Skeletal muscle cell (primary cell): ENCODE data around the gene MMP1.

Experiments
- DNase-seq: peaks from one replicate; pipeline ENCODE4 v3.0.0-alpha.2; 2010; ENCODE audit warnings: low read depth
- H3K4me3 ChIP-seq: 2 replicates; pipeline ENCODE4 v1.5.1; 2011; ENCODE audit warnings: low read depth, mild to moderate bottlenecking, control low read depth, low read length, moderate library complexity

Gene MMP1

DNA sequence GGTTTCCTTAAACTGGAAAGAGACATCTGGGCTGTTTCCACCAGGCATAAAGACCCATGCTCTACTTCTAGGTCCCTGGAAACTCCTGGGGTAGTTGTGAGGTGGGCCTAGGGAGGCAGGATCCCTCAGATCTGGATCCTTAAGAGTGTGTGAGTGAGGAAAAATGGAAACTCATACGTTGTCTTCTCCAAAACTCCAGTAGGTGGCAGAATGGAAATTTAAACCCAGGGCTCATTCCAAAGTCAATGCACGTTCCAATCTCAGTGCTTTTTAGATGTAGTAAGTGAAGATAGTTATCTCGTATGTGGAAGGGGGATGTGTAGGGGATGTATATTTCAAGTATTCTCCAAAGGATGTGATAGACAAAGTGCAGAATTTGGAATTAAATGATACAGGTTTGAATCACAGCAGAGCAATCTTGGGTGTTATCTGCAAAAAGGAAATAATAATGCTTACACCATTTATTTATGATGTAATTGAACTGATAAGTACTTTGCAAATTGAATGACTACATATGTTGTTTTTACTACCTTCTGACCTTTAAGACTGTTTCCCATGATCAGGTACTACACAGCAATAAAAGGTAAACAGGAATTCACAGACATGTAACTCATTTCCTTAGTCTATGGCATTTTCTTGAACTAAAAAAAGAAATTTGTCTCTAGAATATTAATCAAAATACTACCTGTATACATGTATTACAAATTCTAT lies 13.1 kb upstream of the MMP1 start:
- no peak overlapping the region for H3K4me3 ChIP-seq
- DNase-seq: no peak

DNA sequence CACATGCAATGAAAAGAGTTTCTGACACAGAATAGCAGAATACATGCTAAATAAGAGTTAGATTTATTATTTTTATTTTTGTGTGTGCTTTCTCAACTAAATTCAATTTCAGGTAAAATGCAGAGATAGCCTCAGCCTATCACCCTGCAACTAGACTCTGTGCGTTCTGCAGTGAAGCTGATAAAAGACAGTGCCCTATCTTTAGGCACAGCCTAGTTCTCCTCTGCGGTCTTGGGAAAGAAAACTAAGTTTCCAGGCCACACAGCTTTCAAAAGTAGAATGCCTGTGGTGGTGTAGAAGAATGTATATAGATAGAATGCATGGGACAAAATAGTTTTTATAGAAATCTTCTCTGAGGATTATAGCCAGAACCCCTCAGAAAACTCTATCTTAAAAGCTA lies 12.0 kb upstream of the MMP1 start:
- DNase-seq: no peak

DNA sequence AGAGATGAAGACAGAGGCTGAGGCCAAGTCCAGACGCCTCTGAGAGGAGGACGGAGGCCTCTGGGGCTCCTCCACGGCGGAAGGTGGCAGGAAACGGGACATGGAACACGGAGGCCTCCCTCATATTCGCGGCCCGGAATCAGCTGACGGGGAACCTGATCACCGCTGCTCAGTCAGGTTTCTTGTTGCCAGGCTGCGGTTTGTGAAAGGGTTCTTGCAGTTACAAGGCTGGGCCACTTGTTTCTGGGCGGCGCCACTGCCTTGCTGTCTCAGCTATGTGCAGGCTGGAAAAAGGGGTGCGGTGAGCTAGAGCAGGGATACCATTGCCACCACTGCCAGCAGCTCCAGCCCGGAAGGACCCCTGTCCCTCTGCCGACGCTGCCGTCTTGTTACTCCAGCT lies 10.0 kb upstream of the MMP1 start:
- DNase-seq: no peak

More for the DNA sequence above, 12.0 kb upstream of the MMP1 start:
- H3K4me3 ChIP-seq: no peak overlapping the region

DNA sequence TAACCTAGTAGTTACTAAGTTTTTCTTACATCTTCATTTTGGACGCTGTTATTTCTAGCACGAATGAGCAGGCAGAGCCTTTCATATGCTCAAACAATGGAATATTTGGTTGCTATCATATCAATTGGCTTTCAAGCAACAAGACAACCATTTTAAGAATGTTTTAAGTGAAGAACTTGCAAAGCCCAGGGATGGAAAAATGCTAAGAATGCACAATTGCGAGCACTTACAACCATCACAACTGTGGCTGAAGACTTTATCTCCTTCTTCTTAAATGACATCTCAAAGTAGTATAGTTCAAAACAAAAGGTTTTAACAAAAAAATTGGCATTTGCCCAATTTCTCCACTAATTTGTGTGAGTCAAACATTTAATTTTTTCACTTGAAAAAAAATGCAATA lies 8.3 kb upstream of the MMP1 start:
- no peak for DNase-seq
- no peak overlapping the region for H3K4me3 ChIP-seq

More for the DNA sequence above, 10.0 kb upstream of the MMP1 start:
- no peak overlapping the region for H3K4me3 ChIP-seq

DNA sequence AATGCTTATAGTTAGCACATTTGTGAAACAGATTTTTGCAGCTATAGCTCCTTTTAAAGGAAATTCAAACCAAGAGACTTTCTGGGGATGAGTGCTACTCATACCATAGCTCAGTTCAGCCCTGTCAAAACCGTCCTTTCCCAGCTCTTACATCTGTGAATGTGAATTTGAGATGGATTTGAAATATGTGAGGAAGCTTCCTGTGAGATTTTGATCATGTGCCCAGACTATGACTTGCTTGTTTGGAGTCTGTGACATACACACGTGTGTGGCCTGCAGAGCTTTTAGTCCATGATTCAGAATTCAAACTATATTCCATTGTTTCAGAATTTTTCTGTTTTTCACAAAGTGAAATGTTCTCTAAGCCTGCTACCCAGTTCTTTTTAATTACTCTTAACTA lies 4.4 kb upstream of the MMP1 start:
- no peak overlapping the region for H3K4me3 ChIP-seq
- DNase-seq: peak; percentile 73

DNA sequence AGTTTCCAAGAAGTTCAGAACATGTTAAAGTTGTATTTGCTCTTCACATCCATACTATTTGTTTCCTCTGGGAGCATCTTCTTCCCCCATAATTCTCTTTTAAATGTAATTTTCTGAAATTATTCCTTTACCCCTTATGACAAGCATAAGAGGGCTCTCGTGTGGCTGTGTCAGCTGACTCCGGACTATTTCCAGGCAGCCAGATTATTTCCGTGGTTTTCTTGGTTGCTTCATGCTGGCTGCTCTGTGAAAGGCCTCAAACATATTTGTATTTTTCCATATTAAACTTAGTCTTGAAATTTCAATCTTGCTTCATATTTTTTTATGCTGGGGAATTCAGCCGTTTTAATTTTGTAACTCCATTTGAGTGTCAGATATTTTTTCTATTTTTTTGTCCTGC lies 2.8 kb upstream of the MMP1 start:
- DNase-seq: no peak
- no peak overlapping the region for H3K4me3 ChIP-seq

DNA sequence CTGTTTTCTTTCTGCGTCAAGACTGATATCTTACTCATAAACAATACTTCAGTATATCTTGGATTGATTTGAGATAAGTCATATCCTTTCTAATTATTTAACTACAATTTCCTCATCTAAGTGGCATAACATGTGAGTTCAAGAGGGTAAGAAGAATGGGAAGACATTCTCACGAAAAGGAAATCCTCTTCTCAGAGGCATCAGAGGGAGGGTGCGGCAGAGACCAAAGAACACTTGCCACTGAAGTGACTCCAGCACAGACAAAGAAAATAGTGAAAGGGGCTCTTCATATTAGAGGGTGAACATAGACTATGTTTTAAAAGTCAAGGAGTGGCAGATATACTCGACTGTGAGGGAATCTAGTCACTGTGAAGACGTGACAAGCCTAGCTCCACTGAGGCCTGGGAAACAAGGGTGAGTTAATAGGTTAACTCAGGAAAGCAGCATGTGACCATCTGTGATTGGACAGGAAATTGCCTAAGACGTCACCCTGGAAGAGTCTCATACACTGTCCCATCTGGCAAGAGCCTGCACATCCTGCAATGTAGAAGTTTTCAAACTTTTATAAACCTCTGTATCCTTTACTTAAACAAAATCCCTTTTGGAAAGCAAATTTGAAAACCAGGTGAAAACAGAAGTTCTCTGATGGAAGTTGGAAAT lies 1.9 kb upstream of the MMP1 start:
- no peak overlapping the region for H3K4me3 ChIP-seq
- no peak for DNase-seq

DNA sequence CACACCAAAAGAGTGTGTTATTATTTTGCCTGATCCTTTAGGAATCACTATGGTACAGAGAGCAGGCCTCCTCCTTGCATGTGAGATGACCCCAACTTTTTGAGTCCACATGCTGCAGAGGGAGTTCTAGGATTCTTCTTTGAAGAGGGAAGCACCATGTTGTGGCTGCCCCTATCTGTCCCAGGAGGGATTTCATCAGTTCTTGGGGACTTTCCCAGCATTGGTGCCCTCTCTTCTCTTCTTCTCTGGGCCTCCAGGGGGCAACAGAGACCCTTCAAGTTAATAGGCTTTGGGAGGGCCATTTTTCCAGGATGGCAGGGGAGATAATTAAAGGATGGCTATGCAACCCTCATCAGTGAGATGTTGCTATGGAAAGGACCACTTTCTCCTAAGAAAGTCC lies 3.6 kb downstream of the MMP1 start:
- H3K4me3 ChIP-seq: no peak overlapping the region
- DNase-seq: no peak

DNA sequence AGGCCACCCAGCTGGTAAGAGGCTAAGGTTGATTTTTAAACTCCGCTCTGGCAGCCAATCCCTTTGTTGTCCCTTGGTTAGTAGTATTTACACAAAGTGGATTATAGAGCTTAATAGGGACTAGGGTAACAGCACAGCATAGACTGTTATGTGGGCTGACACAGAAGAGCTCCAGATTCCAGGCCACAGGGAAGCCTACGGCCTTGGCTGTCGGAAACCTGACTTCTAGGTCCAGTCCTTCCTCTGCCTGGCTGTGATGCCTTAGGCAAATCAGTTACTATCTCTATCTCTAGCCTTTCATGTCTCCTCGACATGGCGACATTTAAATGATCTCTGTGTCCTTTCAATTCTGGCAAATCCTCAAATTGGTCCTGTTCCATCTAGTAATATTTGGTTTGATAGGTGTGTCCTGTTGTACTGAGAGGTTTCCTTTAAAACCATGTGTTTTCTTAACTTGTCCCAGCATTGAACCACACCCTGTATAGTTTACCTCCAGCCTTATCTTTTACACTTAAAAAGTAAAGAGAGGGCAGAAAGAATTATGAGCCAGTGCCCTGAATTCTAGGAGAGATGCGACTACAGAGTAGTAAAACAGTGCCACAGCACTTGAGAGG lies 4.2 kb downstream of the MMP1 start:
- H3K4me3 ChIP-seq: no peak overlapping the region
- DNase-seq: no peak

DNA sequence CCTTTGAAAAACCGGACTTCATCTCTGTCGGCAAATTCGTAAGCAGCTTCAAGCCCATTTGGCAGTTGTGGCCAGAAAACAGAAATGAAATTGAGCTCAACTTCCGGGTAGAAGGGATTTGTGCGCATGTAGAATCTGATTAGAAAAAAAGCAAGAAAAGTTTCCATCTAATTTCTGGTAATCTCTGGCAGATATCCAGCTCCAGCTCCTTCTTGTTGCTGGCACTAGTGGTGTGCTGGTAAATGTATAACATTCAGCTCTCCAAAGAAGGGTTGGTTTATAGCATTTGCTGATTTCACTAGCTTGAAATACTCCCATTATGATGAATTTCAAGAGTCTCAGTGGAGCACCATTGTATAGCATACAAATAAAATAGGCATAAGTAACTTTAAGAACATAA lies 5.4 kb downstream of the MMP1 start:
- no peak overlapping the region for H3K4me3 ChIP-seq
- no peak for DNase-seq

DNA sequence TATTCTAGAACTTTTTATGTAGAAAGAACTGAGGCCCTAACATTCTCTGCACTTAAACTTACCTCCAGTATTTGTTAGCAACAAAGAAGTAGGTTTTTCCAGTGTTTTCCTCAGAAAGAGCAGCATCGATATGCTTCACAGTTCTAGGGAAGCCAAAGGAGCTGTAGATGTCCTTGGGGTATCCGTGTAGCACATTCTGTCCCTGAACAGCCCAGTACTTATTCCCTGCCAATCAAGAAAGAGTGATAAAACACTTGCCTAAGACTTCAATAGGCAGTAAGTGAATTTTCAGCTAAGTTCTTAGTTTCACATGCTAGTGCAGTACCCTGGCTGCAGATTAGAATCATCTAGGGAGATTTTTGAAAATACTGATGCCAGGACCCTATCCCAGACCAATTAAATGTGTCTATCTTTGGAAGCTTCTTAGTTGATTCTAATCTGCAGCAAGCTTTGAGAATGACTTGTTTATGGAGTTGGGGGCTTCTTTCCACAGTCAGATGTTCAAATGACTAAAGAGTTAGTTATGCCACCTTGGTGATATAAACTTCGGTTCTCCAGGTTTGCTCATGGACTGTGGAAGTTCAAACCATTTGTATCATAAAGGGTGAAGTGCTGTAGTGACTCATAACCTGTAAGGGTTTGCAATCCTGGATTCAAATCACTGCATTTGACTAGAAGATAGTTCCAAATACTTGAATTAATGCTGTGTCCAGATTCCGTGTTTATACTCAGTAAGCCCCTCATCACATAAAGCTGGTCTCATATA lies 6.5 kb downstream of the MMP1 start:
- no peak for DNase-seq

DNA sequence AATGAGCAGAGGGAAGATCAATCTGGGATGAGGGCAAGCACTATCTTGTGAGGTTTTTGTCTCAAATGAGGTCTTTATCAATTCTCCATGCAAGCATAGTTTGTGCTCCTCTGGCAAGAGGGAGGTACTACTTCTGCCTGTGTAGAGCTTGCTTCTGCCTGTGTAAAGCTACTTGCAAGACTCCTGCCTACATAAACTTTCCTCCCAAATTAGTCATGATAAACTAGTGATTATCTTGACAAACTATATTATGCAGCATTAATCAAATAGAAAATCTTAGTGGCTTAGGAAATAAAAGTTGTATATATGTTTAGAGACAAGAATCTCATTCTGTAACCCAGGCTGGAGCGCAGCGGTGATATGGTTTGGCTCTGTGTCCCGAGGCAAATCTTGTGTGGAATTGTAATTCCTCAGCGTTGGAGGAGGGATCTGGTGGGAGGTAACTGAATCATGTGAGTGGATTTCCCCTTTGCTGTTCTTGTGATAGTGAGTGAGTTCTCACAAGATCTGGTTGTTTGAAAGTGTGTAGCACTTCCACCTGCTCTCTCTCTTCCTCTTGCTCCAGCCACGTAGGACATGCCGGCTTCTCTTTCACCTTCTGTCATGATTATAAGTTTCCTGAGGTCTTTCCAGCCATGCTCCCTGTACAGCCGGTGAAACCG lies 9.5 kb downstream of the MMP1 start:
- no peak for DNase-seq
- no peak overlapping the region for H3K4me3 ChIP-seq

More for the DNA sequence above, 6.5 kb downstream of the MMP1 start:
- no peak overlapping the region for H3K4me3 ChIP-seq

DNA sequence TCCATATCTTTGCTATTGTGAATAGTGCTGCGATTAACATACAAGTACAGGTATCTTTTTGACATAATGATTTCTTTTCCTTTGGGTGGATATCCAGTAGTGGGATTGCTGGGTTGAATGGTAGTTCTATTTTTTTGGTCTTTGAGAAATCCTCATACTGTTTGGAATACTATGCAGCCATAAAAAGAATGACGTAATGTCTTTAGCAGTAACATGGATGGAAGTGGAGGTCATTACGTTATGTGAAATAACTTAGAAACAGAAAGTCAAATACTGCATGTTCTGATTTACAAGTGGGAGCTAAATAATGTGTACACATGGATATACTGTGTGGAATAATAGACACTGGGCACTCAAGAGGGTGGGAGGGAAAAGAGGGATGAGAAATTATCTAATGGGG lies 13.6 kb downstream of the MMP1 start:
- DNase-seq: no peak
- H3K4me3 ChIP-seq: no peak overlapping the region

DNA sequence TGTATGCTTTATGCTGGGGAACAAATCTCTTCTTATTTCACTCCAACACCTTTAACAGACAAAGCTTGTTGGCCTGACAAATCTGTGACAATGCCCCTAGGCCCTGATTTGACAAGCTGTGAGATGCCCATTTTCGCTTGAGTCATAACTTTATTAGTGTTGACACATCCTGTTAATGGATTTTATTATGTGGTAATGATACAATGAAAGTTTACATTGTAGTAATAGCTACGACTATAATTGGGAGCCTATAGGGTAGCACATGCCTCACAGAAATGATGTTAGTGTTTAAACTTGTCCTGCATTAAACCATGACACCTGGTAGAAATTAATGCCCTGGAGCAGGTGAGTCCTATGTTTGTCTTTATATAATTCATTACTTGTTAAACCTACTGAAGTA lies 14.2 kb downstream of the MMP1 start:
- DNase-seq: no peak
- H3K4me3 ChIP-seq: no peak overlapping the region

DNA sequence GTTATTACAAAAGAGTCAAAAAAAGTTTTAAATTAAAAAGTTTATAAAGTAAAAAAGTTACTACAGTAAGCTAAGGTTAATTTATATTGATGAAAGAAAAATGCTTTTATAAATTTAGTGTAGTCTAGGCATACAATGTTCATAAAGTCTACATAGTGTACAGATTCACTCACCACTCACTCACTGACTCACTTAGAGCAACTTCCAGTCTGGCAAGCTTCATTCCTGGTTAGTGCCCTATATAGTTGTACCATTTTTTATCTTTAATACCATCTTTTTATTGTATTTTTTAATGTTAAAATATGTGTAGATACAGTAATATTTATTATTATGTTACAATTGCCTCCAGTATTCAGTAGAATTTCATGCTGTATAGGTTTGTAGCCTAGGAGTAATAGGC lies 14.9 kb downstream of the MMP1 start:
- no peak overlapping the region for H3K4me3 ChIP-seq
- no peak for DNase-seq

DNA sequence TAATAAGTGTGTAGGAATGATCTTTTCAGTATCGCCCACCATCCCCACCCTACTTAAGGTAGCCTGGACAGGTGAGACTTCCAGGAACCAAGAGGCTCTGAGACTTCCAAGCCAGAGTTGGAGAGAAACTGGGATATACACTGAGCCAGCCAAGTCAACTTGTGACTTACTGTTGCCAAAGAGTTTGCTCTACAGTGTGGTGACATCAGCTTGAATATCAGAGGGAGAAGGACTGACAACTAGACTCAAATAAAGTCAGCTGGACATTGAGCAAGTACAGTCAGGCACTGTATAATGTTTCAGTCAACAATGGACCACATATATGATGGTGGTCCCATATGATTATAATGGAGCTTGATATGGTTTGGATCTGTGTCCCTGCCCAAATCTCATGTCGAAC lies 16.3 kb downstream of the MMP1 start:
- no peak overlapping the region for H3K4me3 ChIP-seq
- DNase-seq: no peak

DNA sequence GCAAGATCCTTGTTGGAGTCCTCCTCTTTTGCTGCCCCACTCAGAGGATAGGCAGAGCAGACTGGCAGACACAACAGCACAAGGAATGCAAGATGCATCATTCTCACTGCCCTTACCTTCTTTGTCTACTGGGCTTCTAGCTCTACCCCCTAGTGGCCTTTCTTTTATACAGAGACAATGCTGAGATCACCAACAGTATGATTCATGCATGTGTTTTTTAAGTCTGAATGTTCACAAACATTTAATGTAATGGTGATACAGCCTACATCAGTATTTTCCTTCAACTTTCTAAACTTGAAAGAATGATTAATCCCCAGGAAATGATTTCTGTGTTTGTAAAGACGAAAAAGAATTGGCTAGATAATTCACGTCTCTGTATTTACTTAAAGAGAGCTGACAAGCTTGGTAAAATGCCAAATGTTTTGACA lies 17.5 kb downstream of the MMP1 start, which contains the start of gene MMP10:
MMP10 (minus strand) TSS at position 138 of the 428 bp plus-strand sequence; CDS start at position 101, 37 bp downstream.
- DNase-seq: no peak
- H3K4me3 ChIP-seq: no peak within 1 kb of the TSS

DNA sequence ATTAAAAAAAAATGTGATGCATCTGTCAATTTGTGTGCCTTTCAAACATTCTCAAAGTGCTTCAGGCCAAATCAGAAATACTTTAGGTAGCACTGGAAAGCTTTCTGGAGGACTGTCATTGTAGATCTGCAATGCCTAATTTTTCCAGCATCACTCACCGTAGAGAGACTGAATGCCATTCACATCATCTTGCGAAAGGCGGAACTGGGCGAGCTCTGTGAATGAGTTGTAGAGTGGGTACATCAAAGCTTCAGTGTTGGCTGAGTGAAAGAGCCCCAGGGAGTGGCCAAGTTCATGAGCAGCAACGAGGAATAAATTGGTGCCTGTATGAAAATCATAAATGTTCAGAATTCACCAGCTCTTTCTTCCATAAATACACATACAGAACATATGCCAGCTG lies 21.5 kb downstream of the MMP1 start:
- no peak for DNase-seq
- no peak overlapping the region for H3K4me3 ChIP-seq

DNA sequence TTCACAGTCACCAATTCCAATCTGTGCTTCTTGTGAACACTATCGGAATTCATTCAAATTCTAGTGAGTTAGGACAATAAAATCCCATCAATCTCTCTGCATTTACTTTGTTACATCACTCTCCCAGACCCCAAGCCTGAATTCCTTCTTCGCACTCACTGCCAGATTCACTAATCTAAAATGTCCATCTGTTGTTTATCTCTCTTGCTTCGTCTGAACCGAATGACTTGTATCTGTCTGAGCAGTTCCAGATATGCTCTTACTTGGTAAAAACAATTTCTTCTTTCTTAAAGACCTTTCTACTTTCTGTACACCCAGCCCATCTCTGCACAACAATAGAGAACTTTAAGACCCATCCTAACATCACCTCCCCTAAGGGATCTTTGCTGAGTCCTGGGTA lies 24.6 kb downstream of the MMP1 start:
- H3K4me3 ChIP-seq: no peak overlapping the region
- no peak for DNase-seq

DNA sequence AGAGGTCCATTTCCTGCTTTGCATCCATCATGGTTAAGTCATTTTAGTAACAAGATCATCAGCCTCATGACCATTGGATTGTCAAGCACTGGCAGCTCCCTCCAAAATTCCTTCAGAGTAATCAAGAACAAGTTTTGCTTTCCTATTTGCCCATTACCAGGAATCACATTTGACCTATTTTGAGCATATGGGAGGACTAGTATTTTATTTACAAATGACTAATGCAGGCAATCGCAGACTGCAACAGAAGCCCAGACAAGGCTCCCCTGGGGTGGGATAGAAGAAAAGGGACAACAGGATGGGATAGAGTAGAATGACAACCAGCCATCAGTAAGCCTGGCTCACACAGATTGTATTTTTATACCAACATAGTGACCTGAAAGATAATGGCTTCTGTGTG lies 26.6 kb downstream of the MMP1 start:
- DNase-seq: no peak
- H3K4me3 ChIP-seq: no peak overlapping the region
